HG03457 (cell line): ENCODE data around the gene ST8SIA5.

ENCODE experiments used
- ATAC-seq: cut with Tn5 transposase; IDR thresholded peaks from one replicate; pipeline ENCODE4 v1.9.1; 2021; ENCODE audit warnings: moderate number of reproducible peaks; ENCODE audit not compliant: unreplicated experiment

Gene ST8SIA5

DNA sequence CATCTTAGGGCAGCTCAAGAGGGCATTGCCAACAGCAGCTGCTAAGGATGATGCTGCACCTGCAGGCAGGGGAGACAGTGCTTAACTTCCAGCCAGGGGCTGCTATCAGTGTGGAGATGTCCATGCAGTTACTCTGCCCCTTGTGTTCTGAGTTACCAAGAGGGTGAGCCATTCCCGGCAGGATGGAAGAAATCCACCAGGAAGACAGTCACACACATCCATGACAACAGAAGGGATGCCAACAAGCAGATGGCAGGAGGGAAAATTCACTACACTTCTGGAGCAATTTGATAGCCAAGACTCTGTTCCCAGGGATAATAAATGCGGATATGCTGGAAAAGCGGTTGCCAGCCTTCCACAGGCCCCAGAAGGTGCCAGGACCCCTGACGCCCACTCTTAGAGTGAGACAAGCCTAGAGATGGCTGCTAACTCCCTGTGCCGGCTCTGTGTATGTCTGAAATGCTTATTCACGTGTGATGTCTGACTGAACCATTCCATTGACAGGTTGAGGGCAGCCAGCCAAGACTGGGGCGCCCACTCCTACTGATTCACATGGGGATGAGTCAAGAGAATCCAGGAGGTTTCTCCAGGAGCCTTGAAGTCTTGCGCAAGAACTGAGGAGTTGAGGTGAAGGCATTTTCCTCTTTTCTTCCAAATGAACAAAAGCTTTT, 124.3 kb downstream of the ST8SIA5 start:
- no peak for ATAC-seq

DNA sequence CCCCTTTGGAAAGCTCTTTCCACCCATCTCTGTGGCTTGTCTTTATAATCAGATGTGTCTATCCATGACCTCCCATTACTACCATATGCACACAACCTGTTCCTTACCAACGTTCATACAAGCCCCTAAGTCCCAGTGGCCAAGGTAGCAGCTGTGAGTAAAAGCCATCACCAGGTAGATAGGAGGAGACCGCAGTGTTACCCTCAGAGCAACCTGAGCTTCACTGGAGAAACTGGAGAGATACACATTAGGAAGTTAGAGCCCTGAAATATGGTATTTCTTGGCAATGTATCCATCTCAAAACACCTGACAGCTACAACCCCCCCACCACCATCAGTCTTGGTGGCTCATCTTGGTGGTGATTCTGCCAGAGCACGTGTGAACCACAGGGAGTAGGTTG, 125.9 kb downstream of the ST8SIA5 start:
- no peak for ATAC-seq

DNA sequence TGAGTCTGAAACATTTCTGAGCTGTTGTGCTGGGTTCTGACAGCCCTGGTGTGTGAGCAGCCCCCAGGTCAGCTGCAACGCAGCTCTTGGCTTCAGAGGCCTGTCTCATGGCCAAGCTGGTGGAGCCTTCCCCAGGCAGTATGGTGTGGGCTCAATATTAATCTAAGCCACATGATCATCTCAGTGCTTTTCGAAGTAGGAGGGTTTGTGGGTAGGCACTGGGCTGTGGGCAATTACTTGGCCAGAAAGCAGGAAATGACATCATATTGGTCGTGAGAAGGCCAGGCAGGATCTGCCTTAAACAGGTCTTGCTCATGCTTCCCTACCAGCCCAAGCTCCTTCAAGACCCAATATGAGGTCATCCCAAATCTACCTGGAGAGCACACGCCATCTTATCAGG, 126.7 kb downstream of the ST8SIA5 start:
- no peak for ATAC-seq

DNA sequence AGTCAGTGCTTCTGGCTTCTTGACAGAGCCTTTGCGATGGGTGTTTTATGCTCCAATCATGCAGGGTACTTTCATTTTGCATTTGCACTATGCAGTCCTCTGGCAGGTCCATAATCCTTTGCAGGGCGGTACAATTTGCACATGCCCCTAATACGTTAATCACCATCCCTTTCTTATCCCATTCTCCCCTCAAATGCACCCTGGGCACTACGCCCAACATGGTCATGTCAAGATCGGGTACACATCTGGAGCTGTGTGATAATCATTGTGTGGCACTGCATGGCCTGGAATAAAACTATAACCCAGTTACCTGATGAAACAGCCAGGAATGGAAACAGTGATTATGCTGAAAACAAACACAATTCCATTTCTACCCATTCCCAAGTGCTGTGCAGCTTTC, 127.5 kb downstream of the ST8SIA5 start:
- no peak for ATAC-seq

DNA sequence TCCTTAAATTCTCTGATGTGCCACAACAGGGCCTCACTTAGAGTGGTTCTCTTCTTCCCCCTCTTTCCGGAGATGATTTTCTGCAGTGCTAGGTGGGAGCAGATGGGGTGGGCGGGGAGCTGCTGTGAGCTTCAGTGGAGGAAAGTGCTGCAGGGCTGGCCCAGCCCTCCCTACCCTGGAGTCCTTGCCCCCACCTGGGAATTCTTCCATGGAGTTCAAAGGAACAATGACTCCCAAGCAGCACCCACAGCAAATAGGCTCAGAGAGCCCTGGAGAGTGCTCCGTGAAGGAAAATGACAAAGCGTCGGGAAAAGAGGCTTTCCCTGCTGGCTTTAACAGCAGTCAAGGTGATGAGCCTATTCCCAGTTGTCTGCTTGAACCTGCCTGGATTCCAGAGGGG, 128.6 kb downstream of the ST8SIA5 start:
- ATAC-seq, result no peak

DNA sequence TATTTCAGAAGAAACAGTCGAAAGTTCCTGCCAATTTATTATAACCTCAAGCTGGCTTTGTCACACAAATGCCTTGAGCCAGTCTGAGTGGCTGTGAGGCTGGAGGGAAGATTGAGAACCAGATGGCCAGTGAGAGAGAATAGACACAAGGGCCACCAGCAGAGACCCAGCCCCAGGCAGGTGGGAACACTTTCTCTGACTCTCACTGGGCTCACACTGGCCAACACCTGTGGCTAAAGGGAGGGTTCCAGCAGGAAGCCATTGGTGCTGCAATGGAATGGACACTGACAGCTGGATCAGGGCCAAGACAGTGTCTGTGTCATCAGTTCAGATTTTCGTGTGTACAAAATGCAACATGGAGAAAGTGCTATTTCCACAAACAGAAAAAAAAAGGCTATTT, 129.7 kb downstream of the ST8SIA5 start:
- no peak for ATAC-seq

DNA sequence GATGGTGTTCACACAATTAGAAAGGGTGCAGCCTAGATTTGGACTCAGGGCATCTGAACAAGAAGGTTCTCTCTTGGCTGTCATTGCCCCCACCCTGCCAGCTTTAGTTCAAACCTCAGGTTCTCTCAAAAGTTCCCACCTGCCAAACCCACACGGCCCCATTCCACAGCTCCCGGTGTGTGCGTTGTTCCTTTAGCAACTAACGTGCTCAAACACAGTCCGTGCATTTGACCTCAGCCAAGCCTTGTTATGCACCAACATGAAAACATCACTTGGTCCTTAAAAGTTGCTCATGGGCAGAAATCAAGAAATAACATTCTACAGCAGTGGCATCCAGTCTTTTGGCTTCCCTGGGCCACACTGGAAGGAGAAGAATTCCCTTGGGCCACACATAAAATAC, 131.8 kb downstream of the ST8SIA5 start:
- no peak for ATAC-seq

DNA sequence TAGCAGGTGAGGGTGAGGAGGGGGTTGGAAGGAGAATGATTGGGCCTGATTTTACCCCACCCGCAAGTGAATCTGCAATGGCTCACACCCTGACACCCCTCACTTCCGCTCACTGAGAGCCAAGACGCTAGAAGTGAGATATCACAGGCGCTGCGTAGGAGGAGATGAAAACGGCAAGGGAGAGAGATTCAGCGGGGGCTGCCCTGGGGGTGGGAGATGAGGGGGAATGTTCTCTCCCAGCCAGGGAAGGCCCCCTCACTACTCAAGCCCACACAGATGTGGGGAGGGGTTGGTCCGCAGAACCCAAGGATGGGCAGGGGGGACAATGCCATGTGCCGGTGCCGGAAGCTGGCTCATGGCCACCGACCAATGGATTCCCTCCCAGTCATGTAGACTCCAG, 132.7 kb downstream of the ST8SIA5 start:
- ATAC-seq, result no peak

DNA sequence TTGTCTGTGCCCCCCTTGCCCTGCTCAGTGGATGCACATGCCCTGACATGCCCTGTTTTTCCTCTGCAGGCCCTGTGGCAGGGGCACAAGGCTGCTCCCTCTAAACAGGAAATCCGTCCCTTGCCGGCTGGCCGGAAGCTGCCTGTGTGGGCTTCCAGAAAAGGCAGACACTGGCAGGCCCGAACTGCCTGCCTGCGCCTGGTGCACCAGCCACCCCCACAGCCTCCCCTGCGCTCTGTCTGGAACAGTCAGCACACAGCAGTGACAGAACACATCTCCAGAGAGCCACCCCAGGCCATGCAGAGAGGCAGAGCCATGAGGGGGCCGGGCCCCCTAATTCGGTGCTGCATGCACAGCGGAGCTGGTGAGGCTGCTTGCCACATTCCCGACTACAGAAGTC, 133.3 kb downstream of the ST8SIA5 start:
- ATAC-seq, result no peak

DNA sequence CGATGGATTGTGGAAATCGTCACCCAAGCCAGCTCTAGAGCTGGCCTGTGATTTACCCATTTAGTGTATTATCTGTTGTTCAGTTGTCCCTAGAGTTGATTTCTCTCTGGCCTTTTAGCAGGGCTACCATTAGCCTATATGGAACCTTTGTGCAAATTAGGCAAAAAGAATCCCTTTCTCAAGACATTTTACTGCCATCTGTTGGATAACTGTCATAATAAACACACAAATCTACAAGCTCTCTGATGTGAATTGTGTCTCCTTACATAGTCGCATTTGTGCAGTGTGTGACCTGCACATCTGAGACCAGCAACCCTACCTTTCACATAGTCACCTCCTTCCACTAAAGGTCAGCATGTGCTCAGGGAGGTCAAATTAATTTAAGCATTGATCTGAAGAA, 133.9 kb downstream of the ST8SIA5 start:
- no peak for ATAC-seq

DNA sequence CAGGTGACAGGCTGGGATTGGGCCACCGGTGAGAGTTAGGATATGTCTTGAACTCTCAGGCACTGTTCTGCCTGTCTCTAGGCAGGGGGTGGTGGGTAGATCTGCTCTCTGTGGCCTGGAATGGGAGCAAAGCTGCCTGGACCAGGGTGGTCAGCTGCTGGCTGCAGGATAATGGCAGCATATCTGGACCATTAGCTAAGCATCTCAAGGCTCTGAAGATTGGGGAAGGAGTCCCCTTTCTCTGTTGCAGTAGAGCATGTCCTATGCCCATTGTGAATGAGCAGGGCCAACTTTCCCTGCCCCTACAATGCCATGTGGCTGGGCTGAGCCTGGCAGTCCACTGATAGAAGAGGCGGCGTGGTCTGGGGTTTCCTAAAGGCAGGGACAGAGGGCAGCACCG, 134.4 kb downstream of the ST8SIA5 start:
- ATAC-seq, result no peak

DNA sequence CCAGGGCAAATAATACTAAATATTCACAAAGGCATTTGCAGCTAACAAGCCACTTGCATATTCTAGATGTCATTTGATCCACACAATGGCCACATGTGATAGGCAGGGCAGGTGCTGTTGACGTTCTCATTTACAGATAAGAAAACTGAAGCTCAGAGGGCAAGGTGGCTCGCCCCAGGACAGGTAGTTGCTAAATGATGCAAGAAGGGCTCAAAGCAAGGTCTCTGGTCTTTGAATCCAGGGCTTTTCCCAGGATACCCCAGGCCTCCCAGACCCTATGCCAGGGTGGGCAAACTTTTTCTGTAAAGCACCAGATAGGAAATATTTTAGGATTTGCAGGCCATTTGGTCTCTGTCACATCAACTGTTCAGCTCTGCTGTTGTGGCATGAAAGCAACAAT, 135.0 kb downstream of the ST8SIA5 start:
- no peak for ATAC-seq

DNA sequence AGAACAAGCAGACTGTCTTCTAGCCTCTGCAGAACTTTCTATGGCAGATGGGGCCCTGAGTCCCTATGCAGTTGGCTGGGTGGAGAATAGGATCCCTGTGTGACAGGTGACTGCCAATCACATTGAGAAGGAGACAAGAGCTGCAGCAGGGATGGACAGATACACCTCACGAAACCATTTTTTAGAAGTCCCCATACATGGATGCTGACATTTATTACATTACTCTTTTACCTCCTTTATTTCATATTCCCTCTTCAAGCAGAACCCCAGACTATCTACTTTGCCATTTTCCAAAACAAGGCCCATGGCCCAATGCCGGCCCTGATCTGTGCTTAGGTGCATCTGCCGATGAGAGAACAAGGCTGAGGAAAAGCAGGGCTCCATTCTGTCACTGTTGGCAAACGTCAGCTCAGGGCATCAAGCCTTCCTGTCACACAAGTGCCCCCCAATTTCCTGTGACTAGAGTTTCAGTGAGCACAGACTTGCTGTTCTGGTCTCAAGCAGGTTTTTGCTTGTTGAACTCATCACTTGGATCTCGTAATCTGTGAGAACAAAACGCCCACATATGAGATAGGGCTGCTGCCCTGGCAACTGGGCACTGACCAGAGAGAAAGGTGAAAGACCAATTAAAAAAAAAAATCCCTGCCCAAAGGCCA, 135.6 kb downstream of the ST8SIA5 start:
- no peak for ATAC-seq

DNA sequence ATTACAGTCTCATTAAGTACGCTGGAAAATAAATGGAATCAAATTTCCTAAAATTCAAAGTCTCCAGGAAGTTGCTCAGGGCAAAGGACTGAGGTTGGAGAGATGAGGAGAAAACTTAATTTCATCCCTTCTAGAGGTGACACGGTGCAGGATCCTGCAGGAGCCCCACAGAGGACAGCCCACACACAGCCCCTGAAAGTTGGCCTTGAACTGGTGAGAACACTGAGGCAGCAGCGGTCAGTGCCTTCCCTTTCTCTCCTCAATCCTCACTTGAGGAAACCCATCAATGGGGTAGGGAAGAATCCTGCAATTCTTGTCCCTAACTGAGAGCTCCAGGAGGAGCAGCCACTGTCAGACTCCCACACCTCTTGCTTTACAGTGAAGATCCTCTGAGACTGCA, 137.3 kb downstream of the ST8SIA5 start:
- no peak for ATAC-seq
